Fibroblast of lung (primary cell): ENCODE measurements around the gene CCDC69.

Experiments
- CTCF ChIP-seq, 2 donors: IDR thresholded peaks in 1 of 2; conservative IDR thresholded peaks in 1 of 2; 1 replicate in 1 of 2; 2 replicates in 1 of 2; pipeline ENCODE4 v1.5.1; 2011 to 2012; ENCODE audit warnings: low read length in 2 of 2, control low read depth in 1 of 2, inconsistent platforms in 1 of 2, low read depth in 1 of 2, mild to moderate bottlenecking in 1 of 2
- EZH2 ChIP-seq: IDR thresholded peaks from 2 replicates; pipeline ENCODE4 v1.5.1; 2012; ENCODE audit warnings: low read length, control low read depth, mild to moderate bottlenecking; ENCODE audit errors: missing control alignments

DNA sequence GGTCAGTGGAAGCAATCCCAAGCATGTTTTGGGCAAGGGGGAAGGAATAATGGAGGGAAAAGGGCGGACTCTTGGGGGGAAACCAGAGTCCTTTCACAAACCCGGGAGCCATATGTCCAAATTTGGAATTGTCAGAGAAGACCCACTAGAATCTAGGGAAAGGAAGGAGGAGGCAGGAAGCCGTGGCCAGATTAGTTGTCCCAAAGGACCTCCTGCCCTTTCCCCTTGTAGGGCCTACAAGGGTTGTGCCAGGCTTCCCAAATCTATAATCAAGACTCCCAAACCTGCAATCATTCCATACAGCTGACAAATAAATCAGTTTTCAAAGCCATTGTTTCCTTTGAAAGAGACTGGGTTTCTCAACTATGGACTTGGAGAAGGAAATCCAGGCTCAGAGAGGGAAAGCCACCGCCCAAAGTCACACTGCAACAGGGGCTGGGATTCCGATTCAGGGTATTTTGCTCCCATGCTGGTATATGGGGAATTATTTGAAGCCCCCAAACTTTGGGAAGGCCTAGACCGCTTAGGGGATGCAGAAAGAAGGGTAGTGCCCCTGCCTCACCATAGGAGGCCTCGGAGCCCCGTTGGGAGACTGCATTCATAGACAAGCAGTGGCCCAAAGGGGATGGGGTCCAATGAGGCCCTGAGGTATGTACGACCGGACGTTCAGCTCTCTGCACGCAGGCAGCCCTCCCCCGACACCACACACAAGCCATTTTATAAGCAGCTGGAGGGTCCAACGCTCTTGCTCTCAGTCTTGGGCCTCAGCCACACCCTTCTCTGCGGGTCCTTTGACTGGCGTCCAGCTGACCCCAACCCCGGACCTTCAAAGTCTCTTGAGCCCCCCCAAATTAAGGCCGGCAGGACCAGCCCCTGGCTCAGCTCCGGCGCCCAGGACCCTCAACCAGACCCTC is 67.1 kb downstream of the CCDC69 start:
- TF ChIP-seq EZH2, result no peak
- peak in 1 of 2 donors; percentile 7 for TF ChIP-seq CTCF (conservative IDR thresholded peaks at IDR 0.05 in 1 of 2, IDR thresholded peaks at IDR 0.05 in 1 of 2; ENCODE audit: low read depth in 1 of 2, low read length in 2 of 2)
